HEK293T (cell line): ENCODE results near the gene GPR158.

Experiments used
- CTCF ChIA-PET: fragments of 350-600 bp; formaldehyde crosslinking; extraction: SDS; loops from one replicate; lab custom pipeline; 2021; ENCODE audit warnings: antibody characterized with exemption, inconsistent platforms; lab: Yijun Ruan, JAX
- POLR2A ChIA-PET: fragments of 350-600 bp; formaldehyde crosslinking; extraction: SDS; loops from one replicate; lab custom pipeline; 2020; ENCODE audit warnings: antibody characterized with exemption, inconsistent platforms; lab: Yijun Ruan, JAX
- DNase-seq: peaks from one replicate; pipeline ENCODE4 v3.0.0; 2012; ENCODE audit warnings: mixed read lengths; ENCODE audit errors: extremely low spot score
- ARNT ChIP-seq: fragments of 450-650 bp; IDR thresholded peaks from 2 replicates; pipeline ENCODE4 v1.6.1; 2017; ENCODE audit warnings: mild to moderate bottlenecking
- BHLHE40 ChIP-seq: fragments of 450-650 bp; IDR thresholded peaks from 2 replicates; pipeline ENCODE4 v1.6.1; 2016; ENCODE audit warnings: mild to moderate bottlenecking, moderate library complexity, borderline replicate concordance
- CTBP1 ChIP-seq: fragments of 450-650 bp; IDR thresholded peaks from 2 replicates; pipeline ENCODE4 v1.6.1; 2016; ENCODE audit warnings: borderline replicate concordance
- ELF4 ChIP-seq: fragments of 450-650 bp; IDR thresholded peaks from 2 replicates; pipeline ENCODE4 v1.6.1; 2017; ENCODE audit warnings: antibody characterized with exemption
- FOXA1 ChIP-seq: fragments of 450-650 bp; IDR thresholded peaks from 2 replicates; pipeline ENCODE4 v1.6.1; 2016; ENCODE audit warnings: mild to moderate bottlenecking
- FOXK2 ChIP-seq: fragments of 450-650 bp; IDR thresholded peaks from 2 replicates; pipeline ENCODE4 v1.6.1; 2016; ENCODE audit warnings: mild to moderate bottlenecking
- FOXM1 ChIP-seq: fragments of 450-650 bp; IDR thresholded peaks from 2 replicates; pipeline ENCODE4 v1.6.1; 2017; ENCODE audit warnings: mild to moderate bottlenecking, borderline replicate concordance
- HDGF ChIP-seq: fragments of 450-650 bp; IDR thresholded peaks from 2 replicates; pipeline ENCODE4 v1.6.1; 2017; ENCODE audit warnings: antibody characterized with exemption, borderline replicate concordance
- L3MBTL2 ChIP-seq: fragments of 450-650 bp; conservative IDR thresholded peaks from 2 replicates; pipeline ENCODE4 v1.6.1; 2016; ENCODE audit warnings: mild to moderate bottlenecking
- LEF1 ChIP-seq: fragments of 450-650 bp; IDR thresholded peaks from 2 replicates; pipeline ENCODE4 v1.6.1; 2017; ENCODE audit warnings: mild to moderate bottlenecking, borderline replicate concordance
- NFRKB ChIP-seq: fragments of 450-650 bp; IDR thresholded peaks from 2 replicates; pipeline ENCODE4 v1.6.1; 2016; ENCODE audit warnings: mild to moderate bottlenecking, moderate library complexity
- SP1 ChIP-seq: fragments of 450-650 bp; IDR thresholded peaks from 2 replicates; pipeline ENCODE4 v1.6.1; 2017
- SUZ12 ChIP-seq: fragments of 450-650 bp; IDR thresholded peaks from 2 replicates; pipeline ENCODE4 v1.6.1; 2016; ENCODE audit warnings: mild to moderate bottlenecking
- TARDBP ChIP-seq: fragments of 450-650 bp; IDR thresholded peaks from 2 replicates; pipeline ENCODE4 v1.6.1; 2016
- ZNF384 ChIP-seq: fragments of 450-650 bp; IDR thresholded peaks from 2 replicates; pipeline ENCODE4 v1.6.1; 2016
- TF ChIP-seq, protein P1 (sequence below): fragments of 450-650 bp; IDR thresholded peaks from 2 replicates; pipeline ENCODE4 v1.6.1; 2016

Gene GPR158

GRCh38 chr10:25393621-25394020 is 218.8 kb downstream of the GPR158 start:
- POLR2A ChIA-PET = no interaction called here
- CTCF ChIA-PET = no interaction called here
- no peak for TF ChIP-seq SP1
- TF ChIP-seq ARNT = no peak
- TF ChIP-seq ELF4 = no peak
- TF ChIP-seq, protein P1, sequence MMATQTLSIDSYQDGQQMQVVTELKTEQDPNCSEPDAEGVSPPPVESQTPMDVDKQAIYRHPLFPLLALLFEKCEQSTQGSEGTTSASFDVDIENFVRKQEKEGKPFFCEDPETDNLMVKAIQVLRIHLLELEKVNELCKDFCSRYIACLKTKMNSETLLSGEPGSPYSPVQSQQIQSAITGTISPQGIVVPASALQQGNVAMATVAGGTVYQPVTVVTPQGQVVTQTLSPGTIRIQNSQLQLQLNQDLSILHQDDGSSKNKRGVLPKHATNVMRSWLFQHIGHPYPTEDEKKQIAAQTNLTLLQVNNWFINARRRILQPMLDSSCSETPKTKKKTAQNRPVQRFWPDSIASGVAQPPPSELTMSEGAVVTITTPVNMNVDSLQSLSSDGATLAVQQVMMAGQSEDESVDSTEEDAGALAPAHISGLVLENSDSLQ = no peak
- TF ChIP-seq SUZ12 = no peak
- TF ChIP-seq HDGF = no peak
- no peak for TF ChIP-seq TARDBP
- TF ChIP-seq FOXM1 = no peak
- no peak for TF ChIP-seq CTBP1
- TF ChIP-seq ZNF384 = no peak
- TF ChIP-seq FOXK2 = no peak
- no peak for TF ChIP-seq NFRKB
- TF ChIP-seq FOXA1 = no peak
- TF ChIP-seq BHLHE40 = no peak
- DNase-seq = no peak

DNA sequence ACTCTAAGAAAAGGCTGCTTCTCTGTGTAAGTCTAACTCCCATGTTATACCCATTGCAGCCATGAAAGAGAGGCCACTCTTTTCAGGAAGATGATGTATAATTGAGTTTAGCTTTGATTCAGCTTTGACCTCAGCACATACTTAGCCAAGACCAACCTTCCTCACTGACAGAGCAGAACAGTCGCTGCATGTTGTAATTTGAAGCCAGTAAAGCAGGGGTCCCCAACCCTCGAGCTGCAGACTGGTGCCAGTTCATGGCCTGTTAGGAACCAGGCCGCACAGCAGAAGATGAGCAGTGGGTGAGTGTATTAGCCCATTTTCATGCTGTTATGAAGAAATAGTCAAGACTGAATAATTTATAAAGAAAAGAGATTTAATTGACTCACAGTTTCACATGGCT is 223.9 kb downstream of the GPR158 start:
- DNase-seq = no peak
- TF ChIP-seq SUZ12 (no peak), TARDBP (no peak), HDGF (no peak), LEF1 (no peak), FOXM1 (no peak), NFRKB (no peak), L3MBTL2 (no peak), FOXA1 (no peak), BHLHE40 (no peak), ZNF384 (no peak), ARNT (no peak), FOXK2 (no peak), SP1 (no peak), CTBP1 (no peak), ELF4 (no peak)
- TF ChIP-seq, protein P1 = no peak
- POLR2A ChIA-PET = no interaction called here
- CTCF ChIA-PET = no interaction called here

DNA sequence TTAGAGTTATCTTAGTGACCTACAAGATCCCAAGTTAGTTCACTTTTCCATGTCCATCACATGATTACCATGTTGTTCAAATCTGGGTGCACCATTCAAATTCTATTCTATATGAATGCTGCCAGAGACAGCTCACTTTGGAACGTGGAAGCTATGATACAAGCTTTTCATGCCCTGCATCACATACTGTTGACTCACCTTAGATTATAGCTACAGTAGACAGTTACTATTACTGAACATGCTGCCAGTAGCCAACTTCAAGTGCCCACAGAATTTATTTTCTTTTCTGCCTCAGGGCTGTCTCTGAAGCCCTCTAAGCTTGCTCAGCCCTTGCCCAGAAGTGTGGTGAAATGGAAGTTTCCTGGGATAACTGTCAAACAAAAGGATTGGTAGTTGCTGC is 231.1 kb downstream of the GPR158 start:
- CTCF ChIA-PET = no interaction called here
- POLR2A ChIA-PET = no interaction called here
- TF ChIP-seq ARNT = no peak
- DNase-seq = no peak

- POLR2A ChIA-PET = no interaction called here
- DNase-seq = no peak
- CTCF ChIA-PET = no interaction called here
- TF ChIP-seq LEF1 (no peak), SUZ12 (no peak), SP1 (no peak), BHLHE40 (no peak), HDGF (no peak), TARDBP (no peak), FOXK2 (no peak), FOXM1 (no peak), CTBP1 (no peak), L3MBTL2 (no peak), FOXA1 (no peak)
These were observed 242.8 kb downstream of the GPR158 start for GRCh38 chr10:25417611-25418010.

GRCh38 chr10:25425776-25426175 is 251.0 kb downstream of the GPR158 start:
- ChIA-PET POLR2A (no interaction called here), CTCF (no interaction called here)
- DNase-seq = no peak
- TF ChIP-seq ZNF384 = no peak
- no peak for TF ChIP-seq L3MBTL2
- no peak for TF ChIP-seq SP1
- TF ChIP-seq FOXK2 = no peak

GRCh38 chr10:25436431-25436830 is 261.6 kb downstream of the GPR158 start:
- no peak for DNase-seq
- ChIA-PET CTCF (no interaction called here), POLR2A (no interaction called here)
- no peak for TF ChIP-seq BHLHE40
- TF ChIP-seq FOXA1 = no peak

GRCh38 chr10:25441270-25441669 is 266.5 kb downstream of the GPR158 start:
- DNase-seq = no peak
- ChIA-PET CTCF (no interaction called here), POLR2A (no interaction called here)
- TF ChIP-seq FOXA1 (no peak), ZNF384 (no peak), FOXM1 (no peak), SP1 (no peak), FOXK2 (no peak), BHLHE40 (no peak), TARDBP (no peak), ELF4 (no peak), CTBP1 (no peak), NFRKB (no peak), ARNT (no peak), LEF1 (no peak), SUZ12 (no peak), L3MBTL2 (no peak), HDGF (no peak)
- TF ChIP-seq, protein P1 = no peak
